ENCODE data around the gene ADAMTS6. TPM values are rescaled to one million over a fixed set of nuclear protein-coding genes. Genes with fewer than 3 reads are reported as not detected.
"Not testable (repeated sequence)": the region's sequence is repeated elsewhere in the genome, so short reads cannot be mapped to it uniquely, and the experiment has no call there.

ADAMTS6 gene
- total RNA-seq, 1 donor from 2014 or later, result 7.1 TPM

GRCh38 chr5:65185468-65185867 lies 296.3 kb downstream of the ADAMTS6 start:
- H3K27ac Mint-ChIP-seq (ENCODE audit: unreplicated experiment), result no peak overlapping the region

GRCh38 chr5:65184780-65185179 lies 296.9 kb downstream of the ADAMTS6 start:
- Mint-ChIP-seq H3K36me3 (ENCODE audit: low read depth) (peaks cover 3% of the 10 kb centered on the region), H3K27ac (ENCODE audit: unreplicated experiment) (no peak overlapping the region), H3K4me3 (no peak overlapping the region), H3K4me1 (peaks cover 20% of the 10 kb centered on the region), H3K9me3 (no peaks in the 10 kb centered on the region), H3K27me3 (ENCODE audit: low read depth) (no peaks in the 10 kb centered on the region)
- no peak for DNase-seq (ENCODE audit: low read depth, low spot score)
- TF ChIP-seq CTCF (conservative IDR thresholded peaks at IDR 0.05), result no peak

More at GRCh38 chr5:65185468-65185867, 296.3 kb downstream of the ADAMTS6 start:
- no peak for TF ChIP-seq CTCF (conservative IDR thresholded peaks at IDR 0.05)
- no peaks in the 10 kb centered on the region for H3K27me3 Mint-ChIP-seq (ENCODE audit: low read depth)
- no peak for DNase-seq (ENCODE audit: low read depth, low spot score)
- H3K9me3 Mint-ChIP-seq, result no peaks in the 10 kb centered on the region
- no peak overlapping the region for H3K4me3 Mint-ChIP-seq
- H3K36me3 Mint-ChIP-seq (ENCODE audit: low read depth), result peaks cover 3% of the 10 kb centered on the region
- peaks cover 20% of the 10 kb centered on the region for H3K4me1 Mint-ChIP-seq

GRCh38 chr5:65174231-65174630 lies 307.5 kb downstream of the ADAMTS6 start:
- not testable (repeated sequence) for H3K27ac Mint-ChIP-seq (ENCODE audit: unreplicated experiment); H3K36me3 Mint-ChIP-seq (ENCODE audit: low read depth); H3K9me3 Mint-ChIP-seq; DNase-seq (ENCODE audit: low read depth, low spot score); H3K4me3 Mint-ChIP-seq; H3K27me3 Mint-ChIP-seq (ENCODE audit: low read depth); H3K4me1 Mint-ChIP-seq

GRCh38 chr5:65173130-65173525 lies 308.6 kb downstream of the ADAMTS6 start:
- no peaks in the 10 kb centered on the region for H3K9me3 Mint-ChIP-seq
- H3K27ac Mint-ChIP-seq (ENCODE audit: unreplicated experiment), result no peak overlapping the region
- no peak overlapping the region for H3K4me3 Mint-ChIP-seq
- no peak for TF ChIP-seq CTCF (conservative IDR thresholded peaks at IDR 0.05)
- no peaks in the 10 kb centered on the region for H3K27me3 Mint-ChIP-seq (ENCODE audit: low read depth)
- peaks cover 6% of the 10 kb centered on the region for H3K36me3 Mint-ChIP-seq (ENCODE audit: low read depth)
- no peaks in the 10 kb centered on the region for H3K4me1 Mint-ChIP-seq
- DNase-seq (ENCODE audit: low read depth, low spot score), result no peak

- Mint-ChIP-seq H3K27me3 (ENCODE audit: low read depth) (no peaks in the 10 kb centered on the region), H3K27ac (ENCODE audit: unreplicated experiment) (no peak overlapping the region), H3K4me1 (no peaks in the 10 kb centered on the region), H3K36me3 (ENCODE audit: low read depth) (peaks cover 6% of the 10 kb centered on the region), H3K4me3 (no peak overlapping the region), H3K9me3 (no peaks in the 10 kb centered on the region)
- no peak for TF ChIP-seq CTCF (conservative IDR thresholded peaks at IDR 0.05)
- DNase-seq (ENCODE audit: low read depth, low spot score), result no peak
Measured at GRCh38 chr5:65172486-65173129, 309.1 kb downstream of the ADAMTS6 start.

GRCh38 chr5:65171645-65172044 lies 310.1 kb downstream of the ADAMTS6 start:
- Mint-ChIP-seq H3K9me3 (no peaks in the 10 kb centered on the region), H3K4me3 (no peak overlapping the region), H3K27ac (ENCODE audit: unreplicated experiment) (no peak overlapping the region), H3K36me3 (ENCODE audit: low read depth) (peaks cover 6% of the 10 kb centered on the region), H3K27me3 (ENCODE audit: low read depth) (no peaks in the 10 kb centered on the region), H3K4me1 (no peaks in the 10 kb centered on the region)
- no peak for DNase-seq (ENCODE audit: low read depth, low spot score)
- no peak for TF ChIP-seq CTCF (conservative IDR thresholded peaks at IDR 0.05)

All from neural crest cell (in vitro differentiated cells).